ENCODE data around the gene VTA1. TPM values are rescaled to one million over a fixed set of nuclear protein-coding genes. Genes with fewer than 3 reads are reported as not detected.

VTA1 gene
- total RNA-seq, 1 experiment from 2014 or later, result 90.8 TPM

- Histone ChIP-seq H3K27ac (ENCODE audit: low read length) (no peak overlapping the region), H3K4me3 (ENCODE audit: low read length) (no peak overlapping the region), H2AFZ (ENCODE audit: low read length) (no peak overlapping the region), H4K20me1 (ENCODE audit: insufficient read depth, low read depth, low read length) (no peaks in the 10 kb centered on the region), H3K4me1 (ENCODE audit: low read length) (no peaks in the 10 kb centered on the region), H3K9me2 (replicated peaks; ENCODE audit: insufficient read depth, low read length) (no peaks in the 10 kb centered on the region), H3K4me2 (ENCODE audit: low read depth, low read length, poor library complexity, severe bottlenecking) (no peak overlapping the region), H3K27me3 (ENCODE audit: low read length) (no peaks in the 10 kb centered on the region), H3K9ac (ENCODE audit: low read length) (no peak overlapping the region), H3K9me3 (ENCODE audit: low read length) (no peaks in the 10 kb centered on the region), H3K36me3 (ENCODE audit: insufficient read depth, low read length) (no peaks in the 10 kb centered on the region), H3K79me2 (ENCODE audit: low read length) (no peaks in the 10 kb centered on the region)
- no peak for DNase-seq
These were observed 95.2 kb downstream of the VTA1 start for GRCh38 chr6:142242269-142242668.

DNA sequence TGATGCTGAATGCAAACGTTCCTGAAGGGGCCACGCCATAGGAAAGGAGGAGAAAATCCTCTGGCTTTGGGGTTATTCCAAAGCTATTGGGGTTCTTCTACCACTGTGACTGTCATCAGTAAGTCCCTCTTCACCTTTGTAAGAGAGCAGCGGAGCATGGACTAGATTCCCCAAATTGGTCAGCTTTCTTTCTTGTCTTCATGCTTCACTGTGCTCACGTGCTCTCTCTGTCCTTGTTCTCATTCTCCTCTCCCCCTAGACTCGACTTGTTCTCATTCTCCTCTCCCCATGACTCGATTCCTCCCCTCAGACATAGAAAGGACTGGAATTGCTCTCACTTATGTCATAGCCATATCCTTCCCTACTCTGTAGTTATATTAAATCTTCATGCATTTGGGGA, 99.9 kb downstream of the VTA1 start:
- no peaks in the 10 kb centered on the region for H3K27me3 ChIP-seq (ENCODE audit: low read length)

DNA sequence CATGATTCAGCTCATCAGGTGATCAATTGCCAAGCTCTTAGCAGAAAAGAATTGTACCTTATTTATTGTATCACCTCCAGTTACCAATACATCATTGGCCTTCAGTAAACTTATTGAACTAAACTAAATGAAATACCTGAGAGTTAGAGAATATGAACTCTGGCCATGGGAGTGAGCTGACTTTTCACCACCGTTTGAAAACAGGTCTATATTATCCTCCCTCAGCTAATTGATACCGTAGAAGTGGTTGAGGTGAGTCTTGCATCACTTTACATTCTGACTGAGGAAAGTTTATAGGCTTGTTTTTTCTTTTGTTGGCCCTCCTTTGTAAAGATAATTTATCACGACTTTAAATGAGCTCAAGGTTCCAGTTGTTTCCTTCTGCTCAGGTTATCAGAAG, 102.2 kb downstream of the VTA1 start:
- no peak overlapping the region for H3K27ac ChIP-seq (ENCODE audit: low read length)
- H3K9me3 ChIP-seq (ENCODE audit: low read length), result no peaks in the 10 kb centered on the region
- DNase-seq, result no peak
- H3K4me3 ChIP-seq (ENCODE audit: low read length), result no peak overlapping the region
- H3K36me3 ChIP-seq (ENCODE audit: insufficient read depth, low read length), result no peaks in the 10 kb centered on the region
- H3K79me2 ChIP-seq (ENCODE audit: low read length), result no peaks in the 10 kb centered on the region
- no peaks in the 10 kb centered on the region for H3K27me3 ChIP-seq (ENCODE audit: low read length)
- no peaks in the 10 kb centered on the region for H4K20me1 ChIP-seq (ENCODE audit: insufficient read depth, low read depth, low read length)
- no peaks in the 10 kb centered on the region for H3K9me2 ChIP-seq (replicated peaks; ENCODE audit: insufficient read depth, low read length)
- H3K9ac ChIP-seq (ENCODE audit: low read length), result no peak overlapping the region
- H3K4me1 ChIP-seq (ENCODE audit: low read length), result no peaks in the 10 kb centered on the region
- H2AFZ ChIP-seq (ENCODE audit: low read length), result no peak overlapping the region
- no peak overlapping the region for H3K4me2 ChIP-seq (ENCODE audit: low read depth, low read length, poor library complexity, severe bottlenecking)

More for the DNA sequence above, 99.9 kb downstream of the VTA1 start:
- H3K4me1 ChIP-seq (ENCODE audit: low read length), result no peaks in the 10 kb centered on the region
- H3K9me2 ChIP-seq (replicated peaks; ENCODE audit: insufficient read depth, low read length), result no peaks in the 10 kb centered on the region
- no peak overlapping the region for H3K9ac ChIP-seq (ENCODE audit: low read length)
- no peak overlapping the region for H3K4me2 ChIP-seq (ENCODE audit: low read depth, low read length, poor library complexity, severe bottlenecking)
- no peaks in the 10 kb centered on the region for H3K79me2 ChIP-seq (ENCODE audit: low read length)
- H3K27ac ChIP-seq (ENCODE audit: low read length), result no peak overlapping the region
- H3K4me3 ChIP-seq (ENCODE audit: low read length), result no peak overlapping the region
- no peak for DNase-seq
- H4K20me1 ChIP-seq (ENCODE audit: insufficient read depth, low read depth, low read length), result no peaks in the 10 kb centered on the region
- no peak overlapping the region for H2AFZ ChIP-seq (ENCODE audit: low read length)
- H3K36me3 ChIP-seq (ENCODE audit: insufficient read depth, low read length), result no peaks in the 10 kb centered on the region
- no peaks in the 10 kb centered on the region for H3K9me3 ChIP-seq (ENCODE audit: low read length)

- Histone ChIP-seq H3K4me1 (ENCODE audit: low read length) (no peaks in the 10 kb centered on the region), H3K9me2 (replicated peaks; ENCODE audit: insufficient read depth, low read length) (no peaks in the 10 kb centered on the region), H3K27me3 (ENCODE audit: low read length) (no peaks in the 10 kb centered on the region), H2AFZ (ENCODE audit: low read length) (no peak overlapping the region), H3K79me2 (ENCODE audit: low read length) (no peaks in the 10 kb centered on the region), H3K4me3 (ENCODE audit: low read length) (no peak overlapping the region), H3K4me2 (ENCODE audit: low read depth, low read length, poor library complexity, severe bottlenecking) (no peak overlapping the region), H4K20me1 (ENCODE audit: insufficient read depth, low read depth, low read length) (no peaks in the 10 kb centered on the region), H3K9me3 (ENCODE audit: low read length) (no peaks in the 10 kb centered on the region), H3K27ac (ENCODE audit: low read length) (no peak overlapping the region), H3K9ac (ENCODE audit: low read length) (no peak overlapping the region), H3K36me3 (ENCODE audit: insufficient read depth, low read length) (no peaks in the 10 kb centered on the region)
- DNase-seq, result no peak
These were observed 104.9 kb downstream of the VTA1 start for GRCh38 chr6:142251930-142252445.

GRCh38 chr6:142254513-142254912, 107.5 kb downstream of the VTA1 start:
- Histone ChIP-seq H3K9me2 (replicated peaks; ENCODE audit: insufficient read depth, low read length) (no peaks in the 10 kb centered on the region), H3K27me3 (ENCODE audit: low read length) (no peaks in the 10 kb centered on the region), H3K27ac (ENCODE audit: low read length) (no peak overlapping the region), H3K4me1 (ENCODE audit: low read length) (no peaks in the 10 kb centered on the region), H3K4me3 (ENCODE audit: low read length) (no peak overlapping the region), H3K79me2 (ENCODE audit: low read length) (no peaks in the 10 kb centered on the region), H3K9ac (ENCODE audit: low read length) (no peak overlapping the region), H2AFZ (ENCODE audit: low read length) (no peak overlapping the region), H3K4me2 (ENCODE audit: low read depth, low read length, poor library complexity, severe bottlenecking) (no peak overlapping the region), H3K9me3 (ENCODE audit: low read length) (no peaks in the 10 kb centered on the region), H4K20me1 (ENCODE audit: insufficient read depth, low read depth, low read length) (no peaks in the 10 kb centered on the region), H3K36me3 (ENCODE audit: insufficient read depth, low read length) (no peaks in the 10 kb centered on the region)
- DNase-seq, result no peak

DNA sequence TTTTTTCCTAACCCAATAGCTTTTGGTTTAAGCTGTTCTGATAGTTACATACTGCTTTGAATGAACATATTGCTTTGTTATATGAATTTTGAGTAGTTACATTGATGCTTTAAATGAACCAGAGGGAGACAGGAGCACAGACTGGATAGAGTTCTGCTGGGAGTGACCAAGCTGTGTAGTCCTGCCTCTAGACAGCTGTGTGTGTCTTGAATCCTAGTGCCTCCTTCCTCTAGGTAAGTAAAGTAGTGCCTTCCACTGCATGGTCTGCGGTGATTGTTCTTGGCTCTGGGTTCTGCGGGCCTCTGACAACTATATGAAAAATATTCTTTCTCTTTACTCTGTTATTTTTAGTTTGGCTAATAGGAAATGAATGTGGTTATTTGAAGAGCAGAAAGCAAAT, 108.7 kb downstream of the VTA1 start:
- Histone ChIP-seq H3K27me3 (ENCODE audit: low read length) (no peaks in the 10 kb centered on the region), H3K36me3 (ENCODE audit: insufficient read depth, low read length) (no peaks in the 10 kb centered on the region), H3K27ac (ENCODE audit: low read length) (no peak overlapping the region), H3K9ac (ENCODE audit: low read length) (no peak overlapping the region), H4K20me1 (ENCODE audit: insufficient read depth, low read depth, low read length) (no peaks in the 10 kb centered on the region), H3K9me3 (ENCODE audit: low read length) (no peaks in the 10 kb centered on the region), H3K4me3 (ENCODE audit: low read length) (no peak overlapping the region), H3K4me1 (ENCODE audit: low read length) (no peaks in the 10 kb centered on the region), H3K9me2 (replicated peaks; ENCODE audit: insufficient read depth, low read length) (no peaks in the 10 kb centered on the region), H3K4me2 (ENCODE audit: low read depth, low read length, poor library complexity, severe bottlenecking) (no peak overlapping the region), H3K79me2 (ENCODE audit: low read length) (no peaks in the 10 kb centered on the region), H2AFZ (ENCODE audit: low read length) (no peak overlapping the region)
- no peak for DNase-seq

- H3K9me2 ChIP-seq (replicated peaks; ENCODE audit: insufficient read depth, low read length), result no peaks in the 10 kb centered on the region
- no peak overlapping the region for H3K27ac ChIP-seq (ENCODE audit: low read length)
- DNase-seq, result no peak
- no peaks in the 10 kb centered on the region for H3K4me1 ChIP-seq (ENCODE audit: low read length)
- no peaks in the 10 kb centered on the region for H4K20me1 ChIP-seq (ENCODE audit: insufficient read depth, low read depth, low read length)
- no peak overlapping the region for H2AFZ ChIP-seq (ENCODE audit: low read length)
- no peak overlapping the region for H3K4me2 ChIP-seq (ENCODE audit: low read depth, low read length, poor library complexity, severe bottlenecking)
- no peaks in the 10 kb centered on the region for H3K79me2 ChIP-seq (ENCODE audit: low read length)
- H3K9ac ChIP-seq (ENCODE audit: low read length), result no peak overlapping the region
- no peaks in the 10 kb centered on the region for H3K9me3 ChIP-seq (ENCODE audit: low read length)
- H3K36me3 ChIP-seq (ENCODE audit: insufficient read depth, low read length), result no peaks in the 10 kb centered on the region
- H3K4me3 ChIP-seq (ENCODE audit: low read length), result no peak overlapping the region
- no peaks in the 10 kb centered on the region for H3K27me3 ChIP-seq (ENCODE audit: low read length)
These were observed 111.2 kb downstream of the VTA1 start for GRCh38 chr6:142258305-142258704.

GRCh38 chr6:142258757-142259156, 111.7 kb downstream of the VTA1 start:
- no peaks in the 10 kb centered on the region for H3K79me2 ChIP-seq (ENCODE audit: low read length)
- no peak overlapping the region for H3K27ac ChIP-seq (ENCODE audit: low read length)
- no peak overlapping the region for H3K9ac ChIP-seq (ENCODE audit: low read length)
- H3K4me3 ChIP-seq (ENCODE audit: low read length), result no peak overlapping the region
- no peaks in the 10 kb centered on the region for H3K9me2 ChIP-seq (replicated peaks; ENCODE audit: insufficient read depth, low read length)
- no peak overlapping the region for H2AFZ ChIP-seq (ENCODE audit: low read length)
- no peaks in the 10 kb centered on the region for H3K4me1 ChIP-seq (ENCODE audit: low read length)
- H3K4me2 ChIP-seq (ENCODE audit: low read depth, low read length, poor library complexity, severe bottlenecking), result no peak overlapping the region
- no peaks in the 10 kb centered on the region for H3K9me3 ChIP-seq (ENCODE audit: low read length)
- no peaks in the 10 kb centered on the region for H3K36me3 ChIP-seq (ENCODE audit: insufficient read depth, low read length)
- DNase-seq, result no peak
- H4K20me1 ChIP-seq (ENCODE audit: insufficient read depth, low read depth, low read length), result no peaks in the 10 kb centered on the region
- no peaks in the 10 kb centered on the region for H3K27me3 ChIP-seq (ENCODE audit: low read length)

DNA sequence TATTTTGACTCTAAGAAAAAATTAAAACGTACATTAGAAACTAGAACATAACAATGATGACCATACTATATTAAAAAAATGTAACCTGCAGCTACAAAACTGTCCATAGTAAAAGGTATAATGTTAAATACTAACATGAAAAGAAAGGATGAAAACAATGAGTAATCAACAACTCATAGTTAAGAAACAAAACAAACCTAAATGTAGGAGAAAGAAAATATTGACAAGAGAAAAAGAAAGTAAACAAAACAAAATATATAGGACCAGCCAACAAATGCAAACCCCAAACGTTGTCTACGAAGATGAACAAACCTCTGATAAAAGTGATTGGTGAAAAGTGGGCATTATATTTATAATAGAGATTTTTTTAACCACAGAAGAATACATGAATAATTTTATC, 113.7 kb downstream of the VTA1 start:
- no peaks in the 10 kb centered on the region for H3K4me1 ChIP-seq (ENCODE audit: low read length)
- H3K4me3 ChIP-seq (ENCODE audit: low read length), result no peak overlapping the region
- DNase-seq, result no peak
- no peak overlapping the region for H3K27ac ChIP-seq (ENCODE audit: low read length)
- no peaks in the 10 kb centered on the region for H4K20me1 ChIP-seq (ENCODE audit: insufficient read depth, low read depth, low read length)
- H3K4me2 ChIP-seq (ENCODE audit: low read depth, low read length, poor library complexity, severe bottlenecking), result no peak overlapping the region
- H3K27me3 ChIP-seq (ENCODE audit: low read length), result no peaks in the 10 kb centered on the region
- no peaks in the 10 kb centered on the region for H3K36me3 ChIP-seq (ENCODE audit: insufficient read depth, low read length)
- no peaks in the 10 kb centered on the region for H3K9me2 ChIP-seq (replicated peaks; ENCODE audit: insufficient read depth, low read length)
- no peaks in the 10 kb centered on the region for H3K79me2 ChIP-seq (ENCODE audit: low read length)
- no peaks in the 10 kb centered on the region for H3K9me3 ChIP-seq (ENCODE audit: low read length)
- H2AFZ ChIP-seq (ENCODE audit: low read length), result no peak overlapping the region
- H3K9ac ChIP-seq (ENCODE audit: low read length), result no peak overlapping the region
